Hematopoietic multipotent progenitor cell treated with erythropoietin and hydrocortisone succinate and interleukin-3 and kit ligand, for 17 days (in vitro differentiated cells): Measurements from ENCODE around the gene RPS14.

Experiments used
- DNase-seq: peaks from one replicate; pipeline ENCODE4 v3.0.0-alpha.2; 2015; ENCODE audit warnings: low spot score

Gene RPS14

DNA sequence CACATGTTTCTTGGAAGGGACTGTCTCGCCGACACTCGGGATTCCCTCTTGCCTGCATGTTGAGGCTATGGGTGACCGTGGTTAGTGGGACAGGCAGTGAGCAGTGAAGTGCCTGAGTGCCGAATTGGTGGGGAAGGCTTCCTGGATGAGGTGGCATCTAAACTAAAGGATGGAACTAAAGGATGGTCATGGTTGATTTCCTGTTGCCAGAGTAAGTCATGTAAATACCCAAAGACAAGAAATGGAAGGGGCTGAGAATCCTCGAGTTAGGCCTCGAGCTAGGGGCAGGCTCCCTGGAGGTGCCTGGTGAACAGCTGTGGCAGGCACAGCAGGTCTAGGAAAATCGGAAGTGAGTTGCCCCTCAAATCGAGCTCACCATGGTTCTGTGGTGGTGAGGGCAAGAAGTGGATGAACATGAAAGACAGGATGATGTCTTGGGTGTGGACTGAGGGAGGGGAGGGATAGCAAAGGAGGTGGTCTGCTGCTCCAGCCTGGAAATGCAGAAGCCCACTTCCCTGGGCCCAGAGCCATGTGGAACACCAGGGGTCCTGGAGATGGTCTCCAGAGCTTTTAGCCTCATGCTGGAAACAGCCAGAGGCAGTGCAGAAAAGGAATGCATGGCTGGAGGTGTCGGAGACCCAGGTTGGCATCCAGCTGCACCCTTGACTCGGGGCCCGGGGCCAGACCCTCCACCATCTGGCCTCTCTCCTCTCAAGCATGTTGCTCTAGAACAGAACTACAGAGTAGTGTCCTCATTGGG lies 49.0 kb downstream of the RPS14 start:
- DNase-seq, result no peak

DNA sequence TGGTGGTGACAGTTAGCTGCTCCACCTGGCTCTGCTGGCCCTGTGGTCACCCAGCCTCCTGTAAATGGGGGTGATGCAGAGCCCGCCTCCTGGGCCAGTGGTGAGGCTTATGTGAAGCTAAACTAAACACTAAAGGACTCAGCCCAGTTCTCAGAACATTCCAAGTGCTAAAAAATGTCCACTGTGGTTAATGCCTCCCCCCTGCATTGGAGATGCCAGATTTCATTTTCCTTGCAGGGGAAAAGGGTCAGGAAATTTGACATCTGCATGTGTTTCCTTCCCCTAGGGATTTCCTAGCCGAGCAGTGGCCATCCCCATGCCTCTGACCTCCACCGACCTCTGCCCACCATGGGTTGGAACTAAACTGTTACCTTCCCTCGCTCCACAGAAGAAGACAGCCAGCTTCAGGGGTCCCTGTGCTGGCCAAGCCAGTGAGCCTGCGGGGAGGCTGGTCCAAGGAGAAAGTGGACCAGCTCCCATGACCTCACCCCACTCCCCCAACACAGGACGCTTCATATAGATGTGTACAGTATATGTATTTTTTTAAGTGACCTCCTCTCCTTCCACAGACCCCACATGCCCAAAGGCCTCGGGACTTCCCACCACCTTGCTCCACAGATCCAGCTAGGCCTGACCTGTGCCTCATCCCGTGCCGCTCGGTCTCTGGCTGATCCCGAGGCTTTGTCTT lies 49.9 kb downstream of the RPS14 start:
- no peak for DNase-seq

DNA sequence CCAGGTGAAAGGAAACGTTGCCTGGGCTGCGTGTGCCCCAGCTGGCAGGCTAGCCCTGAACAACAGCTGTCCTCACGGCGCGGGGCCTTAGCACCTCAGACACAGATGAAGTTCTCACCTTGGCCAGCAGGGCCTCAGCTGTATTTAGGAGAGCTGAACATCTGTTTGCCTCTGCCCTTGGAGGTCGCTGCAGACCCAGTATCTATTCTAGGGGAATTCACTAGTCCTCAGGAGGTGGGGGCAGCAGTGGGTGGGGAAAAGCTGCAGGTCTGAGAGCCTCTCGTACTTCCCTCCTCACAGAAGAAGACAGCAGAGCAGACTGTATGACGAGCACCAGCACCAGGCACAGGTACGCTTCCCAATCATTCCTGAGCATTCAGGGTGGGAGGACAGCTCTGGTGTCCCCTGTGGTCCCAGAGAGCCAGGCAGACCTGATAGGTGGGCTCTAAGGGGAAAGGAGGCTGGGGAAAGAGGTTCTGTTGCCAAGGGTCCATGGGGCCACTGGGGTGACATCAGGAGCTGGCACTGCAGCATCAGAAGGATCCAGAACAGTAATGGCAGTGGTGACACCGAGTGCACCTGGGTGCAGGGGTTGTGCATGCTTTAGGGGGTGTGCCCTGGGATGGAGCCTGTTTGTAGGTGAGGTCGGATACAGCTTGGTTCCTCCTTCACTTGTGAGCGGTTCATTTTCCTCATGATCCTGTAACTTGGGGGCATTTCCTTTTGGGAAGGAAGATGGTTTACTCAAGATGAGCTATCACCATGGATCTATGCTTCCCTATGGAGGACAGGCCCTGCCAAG lies 50.6 kb downstream of the RPS14 start:
- DNase-seq, result no peak

DNA sequence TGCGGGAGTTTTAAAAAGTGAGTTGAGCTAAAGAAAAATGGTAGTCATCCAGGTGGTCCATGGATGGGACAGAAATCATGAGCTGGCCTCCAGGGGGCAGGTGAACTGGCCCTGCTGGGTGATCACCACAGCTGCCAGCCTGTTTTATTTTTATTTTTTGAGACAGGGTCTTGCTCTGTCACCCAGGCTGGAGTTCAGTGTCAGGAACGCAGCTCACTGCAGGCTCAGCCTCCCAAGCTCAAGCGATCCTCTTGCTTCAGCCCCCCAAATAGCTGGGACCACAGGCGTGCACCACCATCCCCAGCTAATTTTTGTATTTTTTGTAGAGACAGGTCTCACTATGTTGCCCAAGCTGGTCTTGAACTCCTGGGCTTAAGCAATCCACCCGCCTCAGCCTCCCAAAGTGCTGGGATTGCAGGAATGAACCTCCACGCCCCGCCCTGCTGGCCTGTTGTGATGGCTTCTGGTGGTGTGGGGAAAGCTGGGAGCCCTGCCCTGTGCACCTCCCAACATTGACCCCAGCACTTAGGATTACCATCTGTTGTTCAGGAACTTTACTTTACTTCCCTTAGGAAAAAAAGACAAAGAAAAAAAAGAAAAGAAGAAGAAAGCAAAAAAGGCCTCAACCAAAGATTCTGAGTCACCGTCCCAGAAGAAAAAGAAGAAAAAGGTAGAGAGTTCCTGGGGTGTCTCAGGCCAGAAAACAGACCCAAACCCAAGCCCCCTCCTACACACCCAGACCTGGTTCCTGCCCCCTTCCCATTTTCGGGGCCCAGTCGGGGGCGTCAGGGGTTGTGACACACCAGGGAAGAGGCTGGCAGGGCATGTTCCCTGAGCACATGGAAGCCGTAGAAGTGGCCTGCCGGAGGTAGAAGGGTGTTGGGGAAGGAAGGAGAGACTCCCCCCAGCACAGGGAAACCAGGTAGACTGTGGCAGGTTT lies 51.5 kb downstream of the RPS14 start:
- DNase-seq, result no peak

DNA sequence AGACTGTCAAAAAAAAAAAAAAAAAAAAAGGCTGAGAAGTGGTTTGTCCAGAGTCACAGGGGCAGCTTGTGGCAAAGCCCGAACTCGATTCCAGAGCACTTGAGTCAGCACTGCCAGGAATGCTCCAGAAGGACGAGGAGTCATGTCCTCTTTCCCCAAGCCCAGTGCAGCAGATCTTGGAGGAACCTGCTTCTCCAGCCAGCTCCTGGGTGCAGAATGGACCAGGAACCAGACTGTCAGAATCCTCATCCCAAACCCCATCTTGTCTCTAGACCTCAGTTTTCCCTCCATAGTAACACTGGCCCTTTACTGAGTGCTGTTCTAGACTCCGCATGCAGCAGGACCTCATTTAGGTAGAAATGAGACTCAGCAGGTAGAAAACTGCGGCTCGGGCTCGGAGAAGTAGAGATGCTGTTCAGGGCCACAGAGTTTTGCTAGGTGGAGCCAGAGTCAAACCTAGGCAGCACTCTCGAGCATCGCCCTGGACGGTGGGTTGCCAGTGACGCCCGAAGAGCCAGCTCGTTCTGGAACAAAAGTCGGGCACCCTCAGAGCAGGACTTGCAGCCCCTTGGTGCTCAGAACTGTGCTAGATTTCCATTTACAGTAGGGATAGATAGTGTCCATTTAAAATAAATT lies 52.3 kb downstream of the RPS14 start:
- DNase-seq, result no peak

DNA sequence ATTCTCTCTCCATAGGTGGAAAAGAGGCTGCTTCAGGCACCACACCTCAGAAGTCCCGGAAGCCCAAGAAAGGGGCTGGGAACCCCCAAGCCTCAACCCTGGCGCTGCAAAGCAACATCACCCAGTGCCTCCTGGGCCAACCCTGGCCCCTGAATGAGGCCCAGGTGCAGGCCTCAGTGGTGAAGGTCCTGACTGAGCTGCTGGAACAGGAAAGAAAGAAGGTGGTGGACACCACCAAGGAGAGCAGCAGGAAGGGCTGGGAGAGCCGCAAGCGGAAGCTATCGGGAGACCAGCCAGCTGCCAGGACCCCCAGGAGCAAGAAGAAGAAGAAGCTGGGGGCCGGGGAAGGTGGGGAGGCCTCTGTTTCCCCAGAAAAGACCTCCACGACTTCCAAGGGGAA lies 53.3 kb downstream of the RPS14 start:
- no peak for DNase-seq

DNA sequence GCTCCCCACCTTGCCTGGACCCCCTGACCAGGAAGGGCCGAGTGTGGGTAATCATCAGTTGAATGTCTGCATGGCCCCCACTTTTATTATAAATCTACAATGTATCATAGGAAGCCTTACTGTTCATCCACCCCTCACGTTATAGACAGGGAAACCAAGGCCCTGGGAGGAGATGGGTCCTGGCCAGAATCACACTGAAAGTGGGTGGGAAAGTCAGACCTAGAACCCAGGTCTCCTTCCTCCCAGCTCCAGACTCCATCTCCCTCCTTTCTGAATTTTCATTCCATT lies 53.9 kb downstream of the RPS14 start:
- DNase-seq, result no peak

DNA sequence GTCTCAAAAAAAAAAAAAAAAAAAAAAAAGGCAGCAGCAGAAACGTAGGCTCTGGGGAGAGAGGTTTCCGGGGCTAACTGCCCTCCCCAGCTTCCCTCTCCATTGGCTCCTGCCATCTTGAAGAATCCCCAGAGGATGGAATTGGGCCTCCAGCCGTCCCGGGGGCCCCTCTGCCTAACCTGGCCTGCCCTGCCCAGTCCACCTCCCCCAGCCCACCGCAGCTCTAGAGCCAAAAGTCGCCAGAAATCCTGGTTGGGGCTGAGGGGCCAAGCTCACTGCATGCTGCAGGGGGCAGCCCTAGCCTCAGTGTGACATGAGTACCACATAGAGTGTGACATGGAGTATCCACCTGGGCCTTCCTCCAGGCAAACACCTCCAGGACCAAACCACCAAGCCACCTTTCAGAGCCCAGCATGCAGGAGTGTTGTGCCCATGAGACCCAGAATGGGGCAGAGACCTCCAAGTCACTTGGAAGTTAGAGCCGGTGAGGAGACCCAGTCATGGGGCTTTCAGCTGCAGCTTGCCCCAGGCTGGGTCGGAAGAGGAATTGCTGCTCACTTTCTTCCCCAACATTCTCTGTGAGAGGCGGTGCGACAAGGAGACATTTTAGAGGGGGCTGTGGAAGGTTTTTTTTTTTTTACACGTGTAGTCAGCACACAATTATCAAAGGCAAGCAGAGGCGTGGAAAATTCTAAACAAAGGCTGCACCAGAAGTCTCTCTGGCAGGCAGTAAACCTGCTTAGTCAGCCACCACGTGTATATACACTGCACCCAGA lies 54.4 kb downstream of the RPS14 start:
- no peak for DNase-seq

DNA sequence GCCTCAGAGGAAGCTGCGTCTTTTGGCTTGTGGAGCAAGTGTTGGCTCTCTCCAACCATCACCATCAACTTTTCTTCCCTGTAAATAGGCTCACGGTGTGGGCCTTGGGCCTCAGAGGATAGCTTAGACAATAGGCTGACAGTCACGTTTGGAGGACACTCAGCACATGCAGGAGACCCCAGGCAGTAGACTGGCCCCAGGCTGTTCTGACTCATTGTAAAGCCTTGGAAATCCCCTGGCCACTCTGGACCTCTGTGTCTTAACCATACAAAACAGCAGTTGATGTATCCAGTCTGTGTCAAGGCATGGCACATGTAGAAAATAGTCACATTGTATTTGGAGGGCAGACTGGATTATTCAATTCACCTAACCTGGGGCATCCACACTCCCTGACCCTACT lies 55.4 kb downstream of the RPS14 start:
- no peak for DNase-seq

DNA sequence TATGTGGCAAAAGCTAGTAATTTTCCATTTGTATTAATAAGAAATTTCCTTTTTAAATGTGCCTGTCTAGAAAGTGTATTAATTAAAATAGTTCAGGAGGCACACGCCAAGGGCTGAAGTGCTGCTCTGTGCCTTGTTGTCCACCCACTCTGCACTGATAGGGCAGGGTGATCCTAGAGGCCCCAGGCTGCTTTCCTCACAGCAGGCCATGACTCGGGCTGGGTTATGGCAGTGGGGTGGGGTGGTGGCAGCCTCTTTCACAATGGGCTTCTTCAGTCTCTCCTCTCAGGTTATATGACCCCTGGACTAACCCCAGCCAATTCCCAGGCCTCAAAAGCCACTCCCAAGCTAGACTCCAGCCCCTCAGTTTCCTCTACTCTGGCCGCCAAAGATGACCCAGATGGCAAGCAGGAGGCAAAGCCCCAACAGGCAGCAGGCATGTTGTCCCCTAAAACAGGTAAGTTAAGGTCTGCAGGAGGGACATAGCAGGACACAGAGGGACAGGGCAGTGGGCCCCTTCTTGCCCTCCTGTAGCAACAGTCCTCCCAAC lies 56.4 kb downstream of the RPS14 start:
- DNase-seq, result no peak

DNA sequence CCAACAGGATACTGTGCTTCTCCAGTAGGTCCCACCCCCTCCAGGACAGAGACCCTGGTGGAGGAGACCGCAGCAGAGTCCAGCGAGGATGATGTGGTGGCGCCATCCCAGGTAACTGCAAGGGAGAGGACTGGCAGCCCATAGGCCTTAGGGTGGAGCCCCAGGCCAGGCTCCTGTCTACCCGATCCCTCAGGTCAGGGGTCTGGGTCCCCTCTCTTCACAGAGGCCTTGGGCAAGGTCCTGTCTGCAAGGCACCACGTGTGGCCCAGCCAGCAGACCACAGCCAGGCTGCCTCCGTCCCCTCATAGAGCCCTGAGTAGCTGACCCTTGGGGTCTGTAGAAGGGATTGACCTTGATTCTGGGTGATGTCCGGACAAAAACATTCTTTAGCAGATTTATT lies 56.9 kb downstream of the RPS14 start:
- no peak for DNase-seq
